Measurements from ENCODE around the gene KRTAP19-1.
"Not testable (repeated sequence)": the region's sequence is repeated elsewhere in the genome, so short reads cannot be mapped to it uniquely, and the experiment has no call there.

The KRTAP19-1 gene

DNA sequence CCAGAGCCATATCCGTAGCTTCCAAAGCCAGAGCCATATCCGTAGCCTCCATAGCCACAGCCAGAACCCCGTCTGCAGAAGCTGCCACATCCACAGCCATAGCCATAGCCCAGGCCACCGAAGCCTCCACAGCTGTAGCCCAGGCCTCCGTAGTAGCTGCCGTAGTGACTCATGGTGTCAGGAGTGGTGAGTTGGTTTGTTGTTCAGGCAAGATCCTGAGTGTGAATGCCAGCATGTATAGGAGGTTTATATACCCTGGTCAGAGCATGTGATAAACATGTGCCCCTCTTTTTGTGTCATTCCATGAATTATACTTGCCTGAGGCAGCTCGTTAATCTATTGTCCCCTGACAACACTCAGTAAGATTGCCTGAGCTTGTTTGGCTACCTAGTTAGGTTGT is at the start of gene KRTAP19-1:
TSS of gene KRTAP19-1 (minus strand) at position 223 of the 400 bp plus-strand sequence. CDS start at position 173, 50 bp downstream.
- no peak for DNase-seq

DNA sequence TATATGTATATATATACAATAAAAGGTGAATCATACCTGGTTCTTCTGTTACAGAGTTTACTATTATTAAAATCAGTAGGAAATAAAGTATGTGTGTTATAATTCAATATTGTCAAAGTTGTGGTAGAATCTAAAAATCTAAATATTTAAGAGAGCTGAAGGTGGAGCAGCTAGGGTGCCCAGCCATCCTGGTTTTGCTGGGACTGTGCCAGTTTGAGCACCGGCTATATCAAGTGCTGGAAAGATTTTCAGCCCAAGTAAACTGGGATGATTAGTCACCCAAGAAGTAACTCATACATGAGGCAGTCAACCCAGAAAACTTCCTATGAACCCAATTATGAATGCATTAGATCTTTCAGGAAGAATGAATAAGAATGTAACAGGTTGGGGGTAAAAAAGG is 38.7 kb upstream of the KRTAP19-1 start:
- no peak for DNase-seq

DNA sequence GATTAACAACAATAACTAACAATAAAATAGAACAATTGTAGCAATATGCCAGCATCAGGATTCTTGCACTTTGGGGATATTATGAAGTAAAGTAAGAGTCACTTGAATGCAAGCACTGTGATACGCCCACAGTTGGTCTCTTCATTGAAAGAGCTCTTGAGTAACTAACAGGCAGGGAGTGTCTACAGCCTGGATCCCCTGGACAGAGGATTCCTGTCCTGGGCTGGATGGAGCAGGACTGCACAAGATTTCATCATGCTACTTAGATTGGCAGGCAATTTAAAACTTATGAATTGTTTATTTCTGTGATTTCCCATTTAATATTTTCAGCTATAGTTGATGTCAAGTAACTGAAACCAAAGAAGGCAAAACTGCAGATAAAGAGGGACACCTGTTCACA is 35.5 kb upstream of the KRTAP19-1 start:
- no peak for DNase-seq

DNA sequence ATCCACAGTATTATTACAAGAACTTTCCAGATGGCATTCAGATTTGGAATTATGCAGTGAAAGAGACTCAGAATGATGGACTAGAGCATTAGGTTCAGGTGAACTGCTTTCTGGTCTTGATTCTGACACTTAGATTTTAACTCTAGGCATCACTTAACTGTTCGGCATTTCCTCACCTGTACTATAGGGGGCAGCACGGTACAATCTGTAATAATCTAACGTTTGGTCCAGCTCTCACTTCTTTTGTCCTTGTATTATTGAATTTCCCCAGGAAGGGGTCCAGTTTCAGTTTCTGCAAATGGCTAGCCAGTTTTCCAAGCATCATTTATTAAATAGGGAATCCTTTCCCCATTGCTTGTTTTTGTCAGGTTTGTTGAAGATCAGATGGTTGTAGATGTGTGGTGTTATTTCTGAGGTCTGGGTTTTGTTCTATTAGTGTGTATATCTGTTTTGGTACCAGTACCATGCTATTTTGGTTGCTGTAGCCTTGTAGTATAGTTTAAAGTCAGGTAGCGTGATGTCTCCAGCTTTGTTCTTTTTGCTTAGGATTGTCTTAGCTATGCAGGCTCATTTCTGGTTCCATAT is 25.5 kb upstream of the KRTAP19-1 start:
- DNase-seq: not testable (repeated sequence)

DNA sequence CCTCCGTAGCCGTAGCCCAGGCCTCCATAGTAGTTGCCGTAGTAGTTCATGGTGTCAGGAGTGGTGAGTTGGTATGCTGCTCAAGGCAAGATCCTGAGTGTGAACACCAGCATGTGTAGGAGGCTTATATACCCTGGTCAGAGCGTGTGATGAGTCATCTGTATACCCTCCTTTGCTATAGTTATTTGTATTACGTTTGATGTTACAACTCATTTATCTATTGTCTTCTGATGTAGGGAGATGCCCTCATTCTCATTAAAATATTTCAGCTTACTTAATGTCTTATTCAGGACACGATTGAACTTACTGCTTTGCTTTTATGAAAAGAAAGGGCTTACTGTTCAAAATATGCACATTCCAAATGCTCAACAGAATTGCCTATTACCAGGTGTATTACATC is 21.9 kb upstream of the KRTAP19-1 start, which contains the start of gene KRTAP19-5:
TSS of gene KRTAP19-5 (minus strand) at position 101 of the 400 bp plus-strand sequence. CDS start at position 50, 51 bp downstream.
- no peak for DNase-seq

DNA sequence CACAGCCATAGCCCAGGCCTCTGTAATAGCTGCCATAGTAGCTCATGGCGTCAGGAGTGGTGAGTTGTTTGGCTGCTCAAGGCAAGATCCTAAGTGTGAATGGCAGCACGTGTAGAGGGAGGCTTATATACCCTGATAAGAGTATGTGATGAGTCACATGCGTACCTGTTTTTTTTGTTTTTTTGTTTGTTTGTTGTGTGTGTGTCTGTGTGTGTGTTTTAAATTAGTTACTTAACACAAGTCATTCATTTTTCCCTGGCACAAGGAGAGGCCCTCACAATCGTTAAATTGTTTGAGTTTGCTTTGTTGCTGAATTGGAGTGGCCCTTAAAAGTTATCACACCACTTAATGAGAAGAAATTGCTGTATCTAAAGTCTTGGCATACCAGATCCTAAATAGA is 16.9 kb upstream of the KRTAP19-1 start, which contains the start of gene KRTAP19-4:
TSS of gene KRTAP19-4 (minus strand) at position 101 of the 400 bp plus-strand sequence. CDS start at position 46, 55 bp downstream.
- DNase-seq: no peak

DNA sequence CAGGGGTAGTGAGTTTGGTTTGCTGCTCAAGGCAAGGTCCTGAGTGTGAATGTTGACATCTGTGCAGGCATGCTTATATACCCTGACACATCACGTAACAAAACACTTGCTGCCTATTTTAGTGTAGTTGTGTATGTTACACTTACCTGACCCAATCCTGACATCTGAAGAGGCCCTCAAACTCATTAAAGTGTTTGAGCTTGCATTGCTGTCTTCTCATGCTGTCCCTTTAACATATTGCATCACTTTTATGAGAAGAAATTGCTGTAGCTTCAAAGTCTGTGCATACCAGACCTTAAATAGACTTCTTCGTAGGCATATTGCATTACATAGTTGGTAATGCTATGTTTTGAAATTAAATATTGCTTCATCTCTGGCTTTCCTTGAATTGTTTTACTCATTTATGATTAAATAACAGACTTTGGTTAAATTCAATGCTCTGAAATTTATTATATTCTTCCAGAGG is 11.8 kb upstream of the KRTAP19-1 start, which contains the start of gene KRTAP19-3:
TSS of gene KRTAP19-3 (minus strand) at position 51 of the 466 bp plus-strand sequence. CDS start 56 bp downstream, outside the sequence.
- DNase-seq: no peak

DNA sequence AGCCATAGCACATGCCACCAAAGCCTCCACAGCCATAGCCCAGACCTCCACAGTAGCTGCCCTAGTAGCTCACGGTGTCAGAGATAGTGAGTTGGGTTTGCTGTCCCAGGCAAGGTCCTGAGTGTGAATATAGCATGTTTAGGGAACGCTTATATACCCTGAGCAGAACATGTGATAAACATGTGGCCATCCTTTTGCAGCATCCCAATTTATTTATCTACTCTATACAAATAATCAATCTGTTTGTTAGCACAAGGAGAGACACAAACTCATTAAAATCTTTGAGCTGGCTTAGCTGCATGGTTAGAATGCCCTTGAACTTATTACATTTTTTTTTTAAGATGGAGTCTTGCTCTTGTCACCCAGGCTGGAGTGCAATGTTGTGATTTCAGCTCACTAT is 7.2 kb upstream of the KRTAP19-1 start, which contains the start of gene KRTAP19-2:
TSS of gene KRTAP19-2 (minus strand) at position 101 of the 400 bp plus-strand sequence. CDS start at position 13, 88 bp downstream.
- DNase-seq: no peak

DNA sequence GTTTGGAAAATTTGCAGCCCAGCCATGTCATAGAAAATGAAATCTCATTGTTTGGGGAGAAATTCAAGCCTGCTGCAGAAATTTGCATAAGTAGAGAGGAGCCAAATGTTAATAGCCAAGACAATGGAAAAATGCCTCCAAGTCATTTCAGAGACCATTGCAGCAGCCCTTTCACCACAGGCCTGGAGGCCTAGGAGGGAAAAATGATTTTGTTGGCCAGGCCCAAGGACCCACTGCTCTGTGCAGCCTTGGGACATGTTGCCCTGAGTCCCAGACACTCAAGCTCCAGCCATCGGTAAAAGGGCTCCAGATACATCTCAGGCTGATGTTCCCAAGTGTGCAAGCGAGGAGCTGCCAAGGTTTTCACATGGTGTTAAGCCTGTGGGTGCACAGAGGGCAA is 6.0 kb upstream of the KRTAP19-1 start:
- DNase-seq: no peak

DNA sequence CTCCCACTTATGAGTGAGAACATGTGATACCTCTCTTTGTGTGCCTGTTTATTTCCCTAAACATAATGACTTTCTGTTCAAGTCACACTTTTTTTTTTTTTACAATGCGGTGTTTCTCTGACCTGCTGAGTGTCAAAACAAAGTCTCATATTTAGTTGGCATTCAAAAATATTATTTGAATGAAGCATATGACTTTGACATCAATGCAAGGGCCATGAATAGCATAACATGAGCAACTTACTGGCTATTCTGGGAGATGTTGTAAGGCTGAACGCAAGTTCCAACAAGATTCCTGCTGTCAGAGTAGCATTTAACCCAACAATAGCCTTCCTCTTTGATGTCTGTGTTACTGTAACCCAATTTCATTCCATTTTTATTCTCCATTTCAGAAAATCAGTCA is 2.0 kb upstream of the KRTAP19-1 start:
- DNase-seq: no peak

DNA sequence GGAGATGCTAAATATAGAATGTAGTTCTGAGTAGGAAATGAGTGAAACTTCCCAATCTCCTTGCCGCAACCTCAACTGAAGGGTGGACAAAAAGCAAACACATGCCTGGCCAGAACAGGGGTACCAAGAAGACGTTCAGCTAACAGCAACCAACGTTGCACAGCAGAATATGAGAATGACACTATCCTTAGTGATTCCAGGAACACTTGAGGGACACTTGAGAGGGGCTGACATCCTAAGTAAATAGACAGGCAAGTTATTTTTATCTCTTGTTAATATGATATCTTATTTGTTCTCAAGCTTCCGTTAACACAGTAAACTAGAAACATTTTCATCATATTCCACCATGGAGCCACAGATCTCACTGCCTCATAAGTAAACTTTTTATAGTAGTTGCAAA is 908 bp downstream of the KRTAP19-1 start:
- no peak for DNase-seq

DNA sequence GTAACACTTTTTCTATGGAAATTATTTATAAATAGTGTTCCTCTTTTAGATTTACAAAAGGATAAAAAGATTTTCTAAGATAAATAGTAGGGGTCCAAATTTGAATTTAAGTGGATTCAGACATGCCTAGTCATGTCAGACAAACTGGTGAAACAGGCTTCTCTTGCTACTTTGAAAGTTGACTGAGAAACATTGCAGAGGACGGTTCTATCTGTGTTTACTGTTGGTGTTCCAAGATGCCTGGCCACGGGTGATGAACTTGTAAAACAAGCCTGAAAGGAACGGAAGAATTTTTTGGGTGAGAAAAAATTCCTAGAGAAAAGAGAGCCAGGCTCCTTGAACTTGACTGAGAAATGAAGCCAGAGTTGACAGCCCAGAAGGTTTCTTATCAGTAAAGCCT is 2.2 kb downstream of the KRTAP19-1 start:
- no peak for DNase-seq

DNA sequence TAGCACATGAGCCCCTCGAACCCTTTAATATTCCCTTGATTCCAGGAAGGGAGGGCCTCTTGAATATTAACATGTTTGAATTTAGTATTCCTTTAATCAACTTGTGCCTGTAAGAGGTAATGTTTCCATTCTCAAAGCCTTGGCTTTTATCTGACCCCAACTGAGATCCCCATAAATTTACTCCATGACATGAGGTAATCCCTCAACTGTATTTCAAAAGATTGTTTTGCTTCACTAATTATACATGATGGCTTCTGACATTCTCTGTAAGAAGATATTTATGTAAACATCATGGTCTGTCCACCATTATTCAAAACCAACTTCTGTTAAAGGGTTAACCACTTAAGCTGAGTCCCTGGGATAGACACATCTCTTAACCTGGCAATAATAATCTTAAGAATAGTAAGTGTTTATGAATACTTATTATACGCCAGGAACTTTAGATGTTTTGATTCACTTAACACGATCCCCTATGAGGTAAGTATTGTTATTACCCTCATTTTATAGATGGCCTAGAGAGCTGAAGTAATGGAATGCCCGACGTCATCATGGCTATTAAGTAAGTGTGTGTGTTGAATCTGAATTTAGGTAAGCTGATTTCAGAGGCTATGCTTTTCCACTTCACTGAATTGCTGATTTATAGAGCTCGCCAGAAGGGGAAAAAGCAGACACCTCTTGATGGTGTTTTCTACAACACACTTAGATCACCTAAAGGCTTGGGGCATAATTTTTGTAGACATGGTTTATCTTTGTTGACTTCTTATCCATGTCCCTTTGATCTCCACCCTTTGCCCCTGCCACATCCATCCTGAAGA is 11.1 kb downstream of the KRTAP19-1 start:
- no peak for DNase-seq

DNA sequence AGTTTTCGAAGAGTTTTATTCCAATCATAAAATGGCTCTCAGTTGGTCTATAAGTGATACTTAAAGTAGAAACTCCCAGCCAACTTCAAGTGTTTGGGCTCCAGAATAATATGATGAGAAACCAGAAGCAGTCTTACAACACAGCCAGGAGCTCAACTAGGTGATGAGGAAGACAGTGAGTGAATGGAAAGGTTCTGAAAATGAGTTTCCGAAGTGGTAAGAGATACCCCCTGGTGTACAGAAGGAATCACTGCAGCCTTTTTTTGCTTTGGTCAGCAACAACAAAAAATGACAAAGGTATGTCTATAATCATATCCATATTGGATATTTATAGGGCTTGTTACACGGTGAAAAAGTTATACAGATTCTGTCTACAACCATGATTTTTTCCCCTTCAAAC is 16.5 kb downstream of the KRTAP19-1 start:
- no peak for DNase-seq

DNA sequence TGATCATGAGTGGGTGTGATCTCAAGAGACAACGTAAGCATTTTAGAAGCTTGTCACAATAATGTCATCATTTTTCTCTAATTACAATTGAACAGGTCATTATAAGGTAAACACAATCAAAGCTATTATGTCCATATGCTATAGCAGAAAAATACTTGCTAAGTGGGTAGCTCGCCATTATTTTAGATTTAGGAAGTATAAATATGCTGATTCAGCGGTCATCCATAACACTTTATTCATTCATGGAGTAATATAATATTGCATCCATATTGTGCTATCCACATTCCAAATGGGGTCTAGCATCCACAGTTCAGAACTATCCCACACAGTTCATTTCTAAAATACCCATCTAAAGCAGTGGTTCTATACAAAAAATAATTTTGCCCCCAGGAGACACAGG is 31.7 kb downstream of the KRTAP19-1 start:
- no peak for DNase-seq

DNA sequence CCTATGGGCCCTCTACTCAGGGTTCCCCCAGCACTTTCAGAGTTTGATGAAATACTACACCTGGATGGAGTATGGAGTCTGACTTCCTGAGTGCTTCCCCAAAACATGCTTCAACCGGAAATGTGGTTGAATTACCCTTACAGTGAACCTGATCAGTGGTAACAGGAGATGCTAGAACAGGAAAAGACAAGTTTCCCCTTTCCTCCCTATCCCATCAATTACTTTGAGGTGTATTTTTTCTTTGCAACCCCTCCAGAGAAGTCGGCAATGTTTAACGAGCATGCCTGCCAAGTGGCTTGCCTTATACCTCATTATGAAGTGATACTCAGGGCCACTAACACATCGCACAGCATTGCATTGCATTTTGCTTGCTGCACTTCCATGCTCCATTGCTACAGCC is 33.1 kb downstream of the KRTAP19-1 start:
- no peak for DNase-seq

DNA sequence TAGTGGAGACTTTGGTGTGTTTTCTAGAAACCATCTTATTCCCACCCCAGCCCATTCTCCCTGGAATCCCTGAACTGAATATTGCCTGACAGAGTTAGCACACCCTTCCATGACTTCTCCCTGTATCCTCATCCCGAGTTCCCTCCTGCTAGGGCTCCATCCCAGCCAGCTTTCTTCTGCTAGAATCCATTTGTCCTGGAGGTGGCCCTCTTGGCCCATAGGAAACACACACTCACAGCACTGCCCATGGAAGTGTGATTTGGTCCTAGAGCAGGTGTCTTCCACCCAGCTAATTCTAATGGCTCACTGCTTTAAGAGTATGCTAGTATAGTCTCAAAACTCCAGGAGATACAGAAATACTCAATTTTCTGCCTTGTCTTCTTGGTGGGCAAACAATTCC is 36.0 kb downstream of the KRTAP19-1 start:
- no peak for DNase-seq

DNA sequence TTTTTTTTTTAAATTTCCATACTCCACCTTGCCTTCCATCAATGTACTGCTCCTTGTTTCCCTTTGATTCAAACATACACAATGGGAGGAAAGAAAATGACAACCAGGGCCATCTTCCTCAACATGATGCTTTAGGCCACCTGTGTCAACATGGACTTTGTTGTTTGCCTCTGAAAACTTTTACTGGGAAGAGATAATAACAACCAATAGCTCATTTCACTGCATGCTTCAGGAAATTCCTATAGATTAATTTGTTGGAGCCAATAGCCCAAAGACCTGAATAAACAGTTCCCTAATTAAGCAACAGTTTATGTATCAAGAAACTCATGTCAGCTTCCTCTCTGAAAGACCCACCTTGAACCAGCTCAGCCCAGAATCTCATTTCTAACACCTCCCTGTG is 36.9 kb downstream of the KRTAP19-1 start:
- DNase-seq: no peak

DNA sequence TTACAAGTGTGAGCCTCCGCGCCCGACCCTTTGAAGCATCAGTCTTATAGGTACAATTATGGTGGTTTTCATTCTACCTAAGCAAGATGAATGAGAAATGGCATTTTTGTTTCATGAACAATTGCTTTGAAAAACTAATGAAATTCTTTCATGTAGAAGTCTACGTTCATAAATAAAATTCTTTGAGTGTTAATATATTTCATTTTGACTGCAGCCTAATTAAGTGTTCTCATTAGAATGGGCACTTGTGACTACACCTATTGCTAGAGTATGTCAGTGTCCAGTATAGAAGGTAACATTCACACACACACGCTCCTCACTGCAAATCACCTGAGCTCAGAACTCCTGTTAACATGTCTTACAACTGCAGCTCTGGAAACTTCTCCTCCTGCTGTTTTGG is 40.2 kb downstream of the KRTAP19-1 start, which contains the start of gene KRTAP15-1:
TSS of gene KRTAP15-1 (plus strand) at position 301 of the 400 bp plus-strand sequence. CDS start at position 354, 53 bp downstream.
- DNase-seq: no peak

DNA sequence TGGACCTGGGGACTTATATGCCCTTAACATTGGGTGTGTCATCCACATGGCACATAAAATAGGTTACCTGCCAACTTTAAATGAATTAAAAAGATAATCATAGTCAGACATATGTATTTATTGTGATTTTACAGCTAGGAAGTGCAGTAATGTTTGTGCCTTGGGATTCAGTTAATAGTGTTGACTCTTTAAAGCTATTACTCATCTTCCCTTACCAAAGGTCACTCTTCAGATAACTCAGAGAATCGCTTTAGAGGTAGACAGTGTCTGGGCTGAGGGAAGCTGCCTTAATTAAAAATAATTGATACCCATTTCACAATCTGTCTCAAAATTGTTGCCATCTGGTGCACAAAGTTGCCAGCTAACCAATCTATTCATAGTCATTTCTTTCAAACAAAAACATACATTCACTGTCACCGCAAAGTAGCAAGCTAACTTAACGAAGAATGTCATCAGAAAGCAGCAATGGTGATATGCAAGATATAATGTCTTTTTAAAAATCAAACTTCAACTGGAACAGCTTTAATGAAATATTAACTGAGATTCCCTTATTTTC is 43.1 kb downstream of the KRTAP19-1 start:
- no peak for DNase-seq

DNA sequence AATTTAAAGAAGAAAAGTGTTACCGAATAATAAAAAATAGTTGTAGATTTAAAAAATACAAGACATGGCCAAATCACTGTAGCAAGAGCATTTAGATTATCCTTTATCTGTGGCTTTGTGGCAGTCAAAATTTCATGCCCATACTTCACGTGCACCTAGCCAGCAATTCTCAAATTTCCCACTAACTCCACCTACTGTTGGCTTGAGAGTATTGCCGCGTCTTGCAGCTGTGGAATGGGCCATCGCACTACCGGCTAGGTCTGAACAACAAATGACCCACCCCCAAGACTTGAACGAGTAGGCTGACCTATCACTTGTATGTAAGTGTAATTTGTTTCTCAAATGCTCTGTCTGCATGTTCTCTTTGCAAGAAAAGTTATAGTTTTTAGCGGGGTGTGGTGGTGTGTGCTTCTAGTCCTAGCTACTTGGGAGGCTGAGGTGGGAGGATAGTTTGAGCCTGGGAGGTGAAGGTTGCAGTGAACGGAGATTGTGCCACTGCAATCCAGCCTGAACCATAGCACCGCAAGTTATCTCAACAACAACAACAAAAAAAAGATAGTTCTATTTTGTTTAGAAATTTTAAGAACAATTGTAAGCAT is 46.0 kb downstream of the KRTAP19-1 start:
- no peak for DNase-seq

DNA sequence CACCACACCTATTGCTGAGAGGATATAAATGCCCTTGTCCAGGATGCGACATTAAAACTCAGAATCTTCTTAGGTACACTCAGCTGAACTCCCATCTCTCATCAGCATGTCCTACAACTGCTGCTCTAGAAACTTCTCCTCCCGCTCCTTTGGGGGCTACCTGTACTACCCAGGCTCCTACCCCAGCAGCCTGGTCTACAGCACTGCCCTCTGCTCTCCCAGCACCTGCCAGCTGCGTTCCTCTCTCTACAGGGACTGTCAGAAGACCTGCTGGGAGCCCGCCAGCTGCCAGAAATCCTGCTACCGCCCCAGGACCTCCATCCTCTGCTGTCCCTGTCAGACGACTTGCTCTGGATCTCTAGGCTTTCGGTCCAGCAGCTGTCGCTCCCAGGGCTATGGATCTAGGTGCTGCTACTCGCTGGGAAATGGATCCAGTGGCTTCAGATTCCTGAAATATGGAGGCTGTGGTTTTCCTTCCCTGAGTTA is 50.0 kb downstream of the KRTAP19-1 start, which contains the start of gene KRTAP13-4:
TSS of gene KRTAP13-4 (plus strand) at position 51 of the 486 bp plus-strand sequence. CDS start at position 107, 56 bp downstream.
- DNase-seq: no peak

Measured in femur (tissue), 1 donor.